GM12864 (cell line): ENCODE data around the gene NLRC5.

Source experiments
- DNase-seq: peaks from one replicate; pipeline ENCODE4 v3.0.0-alpha.2; 2011; ENCODE audit warnings: low read depth
- H3K4me3 ChIP-seq: 2 replicates; pipeline ENCODE4 v1.5.1; 2011; ENCODE audit warnings: mild to moderate bottlenecking, low read depth, low read length, control low read depth
- TF ChIP-seq, protein P1 (sequence below): IDR thresholded peaks from 2 replicates; pipeline ENCODE4 v1.5.1; 2011; ENCODE audit warnings: low read depth, mild to moderate bottlenecking, moderate library complexity, low read length, control low read depth, inconsistent platforms; ENCODE audit errors: missing control alignments

Gene NLRC5

GRCh38 chr16:57031156-57031555 is 41.8 kb downstream of the NLRC5 start:
- no peak for DNase-seq
- TF ChIP-seq, protein P1, sequence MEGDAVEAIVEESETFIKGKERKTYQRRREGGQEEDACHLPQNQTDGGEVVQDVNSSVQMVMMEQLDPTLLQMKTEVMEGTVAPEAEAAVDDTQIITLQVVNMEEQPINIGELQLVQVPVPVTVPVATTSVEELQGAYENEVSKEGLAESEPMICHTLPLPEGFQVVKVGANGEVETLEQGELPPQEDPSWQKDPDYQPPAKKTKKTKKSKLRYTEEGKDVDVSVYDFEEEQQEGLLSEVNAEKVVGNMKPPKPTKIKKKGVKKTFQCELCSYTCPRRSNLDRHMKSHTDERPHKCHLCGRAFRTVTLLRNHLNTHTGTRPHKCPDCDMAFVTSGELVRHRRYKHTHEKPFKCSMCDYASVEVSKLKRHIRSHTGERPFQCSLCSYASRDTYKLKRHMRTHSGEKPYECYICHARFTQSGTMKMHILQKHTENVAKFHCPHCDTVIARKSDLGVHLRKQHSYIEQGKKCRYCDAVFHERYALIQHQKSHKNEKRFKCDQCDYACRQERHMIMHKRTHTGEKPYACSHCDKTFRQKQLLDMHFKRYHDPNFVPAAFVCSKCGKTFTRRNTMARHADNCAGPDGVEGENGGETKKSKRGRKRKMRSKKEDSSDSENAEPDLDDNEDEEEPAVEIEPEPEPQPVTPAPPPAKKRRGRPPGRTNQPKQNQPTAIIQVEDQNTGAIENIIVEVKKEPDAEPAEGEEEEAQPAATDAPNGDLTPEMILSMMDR: no peak

DNA sequence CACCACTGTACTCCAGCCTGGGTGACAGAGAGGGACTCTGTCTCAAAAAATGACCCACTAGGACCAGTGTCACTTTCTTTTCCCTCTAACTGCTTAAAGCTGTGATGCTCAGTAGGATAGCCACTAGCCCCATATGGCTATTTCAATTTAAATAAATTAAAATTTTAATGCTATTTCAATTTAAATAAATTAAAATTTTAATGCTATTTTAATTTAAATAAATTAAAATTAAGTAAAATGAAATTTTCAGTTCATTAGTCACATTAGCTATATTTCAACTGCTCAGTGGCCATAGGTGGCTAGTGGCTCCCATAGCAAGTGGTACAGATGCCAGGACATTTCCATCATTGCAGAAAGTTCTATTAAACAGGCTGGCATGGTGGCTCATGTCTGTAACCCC is 43.0 kb downstream of the NLRC5 start:
- TF ChIP-seq, protein P1: no peak
- H3K4me3 ChIP-seq: no peak overlapping the region
- no peak for DNase-seq

More at GRCh38 chr16:57031156-57031555, 41.8 kb downstream of the NLRC5 start:
- no peak overlapping the region for H3K4me3 ChIP-seq

DNA sequence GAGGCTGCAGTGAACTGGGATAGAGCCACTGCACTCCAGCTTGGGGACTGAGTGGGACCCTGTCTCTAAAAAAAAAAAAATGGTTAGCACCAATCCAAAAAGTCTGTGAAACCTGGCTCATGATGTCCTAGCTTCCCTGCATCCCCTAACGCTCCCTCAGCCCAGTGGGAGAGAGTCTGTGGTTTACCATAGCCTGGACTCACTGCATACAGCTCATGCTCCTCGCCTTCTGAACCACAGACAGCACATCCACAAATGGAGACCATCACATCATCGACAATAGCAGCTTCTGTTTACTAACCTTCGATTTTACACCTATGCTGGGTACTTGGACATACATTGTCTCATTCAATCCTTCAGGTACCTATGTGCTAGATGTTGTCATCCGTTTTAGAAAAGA is 43.6 kb downstream of the NLRC5 start:
- TF ChIP-seq, protein P1: no peak
- no peak for DNase-seq
- H3K4me3 ChIP-seq: no peak overlapping the region

DNA sequence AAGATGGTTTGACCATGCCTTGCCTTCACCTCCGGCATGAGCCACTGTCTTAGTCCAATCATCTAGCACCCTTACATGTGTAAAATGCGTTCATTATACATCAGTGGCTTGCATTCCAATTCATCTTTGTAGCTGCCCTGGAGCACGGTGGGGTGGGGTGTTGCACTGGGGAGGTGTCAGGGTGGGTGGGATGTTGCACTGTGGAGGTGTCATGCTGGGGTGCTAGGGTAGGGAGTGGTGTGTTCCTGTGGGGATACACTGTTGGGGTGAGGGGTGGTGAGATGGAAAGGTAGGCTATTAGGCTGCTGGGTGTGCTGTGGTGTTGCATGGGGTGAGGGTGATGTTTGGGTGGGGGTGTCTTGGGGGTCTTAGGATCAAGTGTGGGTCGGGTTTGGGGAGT is 47.0 kb downstream of the NLRC5 start:
- DNase-seq: no peak
- no peak overlapping the region for H3K4me3 ChIP-seq
- TF ChIP-seq, protein P1: no peak

DNA sequence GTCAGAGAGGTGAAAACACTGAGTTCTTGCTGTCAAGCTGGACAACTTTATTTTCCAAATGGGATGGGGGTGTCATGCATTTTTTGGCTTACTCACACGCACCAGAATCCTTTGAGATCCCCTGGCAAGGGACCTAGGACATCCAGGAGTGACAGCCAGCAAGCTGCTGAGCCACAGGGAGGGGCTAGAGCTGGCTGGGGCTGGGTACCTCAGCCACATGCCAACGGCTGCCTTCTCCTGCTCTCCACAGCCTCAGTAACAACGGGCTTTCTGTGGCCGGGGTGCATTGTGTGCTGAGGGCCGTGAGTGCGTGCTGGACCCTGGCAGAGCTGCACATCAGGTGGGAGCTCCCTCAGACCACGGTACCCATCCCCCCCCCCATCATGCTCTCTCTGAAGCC is 47.6 kb downstream of the NLRC5 start:
- H3K4me3 ChIP-seq: no peak overlapping the region
- TF ChIP-seq, protein P1: no peak
- DNase-seq: no peak

DNA sequence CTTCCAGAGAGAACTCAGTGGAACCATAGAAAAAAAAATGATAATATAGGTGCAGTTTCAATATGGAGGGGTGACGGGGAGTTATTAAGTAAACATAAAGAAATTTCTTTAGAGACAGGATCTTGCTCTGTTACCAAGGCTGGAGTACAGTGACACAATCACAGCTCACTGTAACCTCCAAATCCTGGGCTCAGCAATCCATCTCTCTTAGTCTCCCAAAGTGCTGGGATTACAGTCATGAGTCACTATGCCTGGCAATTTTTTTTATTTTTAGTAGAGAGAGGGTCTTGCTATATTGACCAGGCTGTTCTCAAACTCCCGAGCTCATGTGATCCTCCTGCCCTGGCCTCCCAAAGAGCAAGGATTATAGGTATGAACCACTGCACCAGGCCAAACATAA is 48.8 kb downstream of the NLRC5 start:
- TF ChIP-seq, protein P1: no peak
- no peak for DNase-seq
- H3K4me3 ChIP-seq: no peak overlapping the region

- peak; percentile 75 for DNase-seq
- H3K4me3 ChIP-seq: peak overlapping the region; percentile 23
- TF ChIP-seq, protein P1: no peak
These were observed 49.9 kb downstream of the NLRC5 start for GRCh38 chr16:57039148-57039812.
